HG02610 (cell line): ENCODE data around the gene TFR2.

ENCODE experiments used
- ATAC-seq: cut with Tn5 transposase; IDR thresholded peaks from one replicate; pipeline ENCODE4 v1.9.1; 2021; ENCODE audit warnings: mild to moderate bottlenecking, moderate library complexity; ENCODE audit not compliant: unreplicated experiment

Gene TFR2

DNA sequence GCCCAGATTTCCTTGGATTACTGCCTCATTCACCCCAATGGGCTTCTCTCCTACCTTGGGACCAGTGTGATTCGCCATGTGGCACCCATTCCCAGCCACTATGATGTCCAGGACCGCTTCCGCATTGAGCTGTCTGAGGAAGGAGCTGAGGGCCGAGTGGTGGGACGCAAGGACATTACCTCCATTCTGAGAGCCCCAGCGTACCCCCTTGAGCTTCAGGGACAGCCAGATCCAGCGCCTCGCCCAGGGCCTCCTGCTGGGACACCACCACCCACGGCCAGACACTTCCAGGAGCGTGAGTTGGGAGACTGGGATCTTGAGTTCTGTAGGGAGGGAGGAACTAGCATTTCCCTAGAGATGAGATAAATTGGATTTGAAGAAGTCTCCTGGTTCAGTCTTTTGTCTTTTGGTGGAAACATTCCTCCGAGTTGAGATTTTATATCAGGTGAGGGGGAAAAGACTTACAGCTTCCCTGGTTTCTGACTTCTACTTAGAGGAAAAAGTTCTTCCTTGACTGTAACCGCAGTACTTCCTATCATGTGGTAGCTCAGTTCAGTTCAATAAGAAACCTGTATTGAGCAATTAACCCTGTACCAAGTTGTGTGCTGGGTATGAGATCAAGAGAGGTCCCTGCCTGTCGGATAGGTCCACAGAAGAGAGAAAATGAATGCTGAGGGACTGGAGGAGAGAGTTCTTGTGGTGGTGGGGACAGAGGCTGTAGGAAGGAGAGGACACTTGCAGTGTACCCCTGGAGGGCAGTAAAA lies 27.8 kb downstream of the TFR2 start:
- ATAC-seq: no peak

DNA sequence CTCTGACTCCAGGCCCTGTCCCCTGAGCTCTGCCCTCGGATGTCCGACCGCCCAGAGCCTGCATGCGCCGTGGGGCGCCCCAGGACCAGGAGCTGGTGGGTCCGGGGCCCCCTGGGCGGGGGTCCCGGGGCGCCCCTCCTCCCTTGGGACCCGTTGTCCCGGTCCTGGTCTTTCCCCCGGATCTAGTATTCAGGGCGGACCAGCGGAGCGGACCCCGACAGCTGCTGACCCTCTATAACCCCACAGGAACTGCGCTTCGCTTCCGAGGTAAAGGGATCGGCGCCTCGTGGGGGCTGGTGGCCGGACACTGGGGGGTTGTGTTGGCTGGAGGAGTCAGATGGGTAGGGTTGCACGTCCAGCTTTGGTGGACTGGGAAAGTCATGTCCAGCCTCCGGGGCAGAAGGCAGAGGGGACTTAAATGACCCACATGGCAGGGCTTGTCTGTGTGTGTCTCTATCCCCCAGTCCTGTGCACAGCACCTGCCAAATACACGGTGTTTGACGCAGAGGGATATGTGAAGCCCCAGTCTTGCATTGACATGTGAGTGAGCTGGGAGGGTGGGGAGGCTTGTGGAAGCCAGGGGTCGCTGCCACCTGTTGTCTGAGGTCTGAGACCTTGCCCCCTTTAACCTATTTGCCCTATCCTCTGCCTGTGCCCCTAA lies 28.5 kb downstream of the TFR2 start:
- ATAC-seq: no peak

DNA sequence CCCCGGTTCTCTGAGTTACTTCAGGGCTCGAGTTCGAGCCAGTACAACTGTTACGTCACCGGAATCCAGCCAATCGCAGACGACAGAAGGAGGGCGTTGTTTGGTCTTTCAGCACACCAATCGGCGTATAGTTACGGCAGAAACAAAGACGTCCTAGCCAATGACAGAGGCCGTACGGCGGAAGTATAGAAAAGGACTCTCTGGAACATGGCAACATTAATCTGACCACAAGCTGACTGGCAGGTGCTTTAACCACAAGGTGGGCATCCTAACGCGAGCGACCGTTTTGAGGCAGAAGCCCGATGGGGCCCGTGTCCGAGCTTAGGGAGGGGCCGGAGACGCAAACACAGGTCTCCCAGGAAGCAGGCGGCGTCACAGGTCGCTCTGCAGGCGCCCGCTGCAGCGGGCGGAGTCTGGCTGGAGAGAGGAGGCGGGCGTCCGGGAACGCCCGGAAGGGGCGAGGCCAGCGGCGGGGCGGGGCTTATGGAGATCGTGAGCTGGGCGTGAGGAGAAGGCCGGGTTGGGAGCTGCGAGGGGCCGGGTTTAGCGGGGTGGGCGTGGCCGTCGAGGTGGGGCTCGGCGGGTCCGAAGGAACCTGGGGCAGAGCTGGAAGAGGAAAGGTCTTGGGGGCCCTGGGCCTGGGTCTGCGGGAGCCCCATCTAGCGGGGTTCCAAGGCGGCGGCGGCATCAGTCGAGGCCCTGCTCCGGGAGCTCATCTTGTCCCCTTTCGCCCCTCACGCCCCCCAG lies 29.2 kb downstream of the TFR2 start, which contains the start of gene MOSPD3:
Gene MOSPD3, plus strand, starts transcription at position 558 of the 747 bp plus-strand sequence. CDS start 252 bp downstream, outside the sequence.
- ATAC-seq: peak; percentile 90

DNA sequence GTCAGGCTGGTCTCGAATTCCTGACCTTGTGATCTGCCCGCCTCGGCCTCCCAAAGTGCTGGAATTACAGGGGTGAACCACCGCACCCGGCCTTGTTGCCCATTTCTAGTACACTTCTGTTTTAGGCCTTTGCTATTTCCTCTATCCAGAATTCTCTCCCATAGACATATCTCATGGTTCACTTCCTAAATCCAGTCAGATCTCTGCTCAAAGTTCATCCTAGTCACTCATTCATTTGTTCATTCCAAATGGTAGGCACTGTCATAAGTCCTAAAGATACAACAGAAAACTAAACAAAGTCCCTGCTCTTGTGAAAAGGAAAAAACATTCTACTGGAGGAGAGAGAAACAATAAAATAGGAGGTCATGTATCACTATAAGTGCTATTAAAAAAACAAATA lies 31.4 kb downstream of the TFR2 start:
- no peak for ATAC-seq

DNA sequence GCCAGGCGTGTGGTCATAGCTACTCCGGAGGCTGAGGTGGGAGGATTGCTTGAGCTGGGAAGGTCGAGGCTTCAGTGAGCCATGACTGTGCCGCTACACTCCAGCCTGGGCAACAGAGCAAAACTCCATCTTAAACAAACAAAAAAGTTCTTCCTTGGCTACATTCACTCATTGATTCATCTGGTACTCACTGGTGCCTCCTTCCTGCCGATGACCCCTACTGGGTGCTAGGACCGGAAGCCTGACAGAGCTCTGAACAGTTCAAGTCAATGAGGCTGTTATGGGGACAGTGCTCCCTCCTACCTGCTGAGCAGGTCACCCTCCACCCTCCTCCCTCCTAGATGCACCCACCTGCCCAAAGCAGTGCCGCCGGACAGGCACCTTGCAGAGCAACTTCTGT lies 34.2 kb downstream of the TFR2 start:
- ATAC-seq: no peak

DNA sequence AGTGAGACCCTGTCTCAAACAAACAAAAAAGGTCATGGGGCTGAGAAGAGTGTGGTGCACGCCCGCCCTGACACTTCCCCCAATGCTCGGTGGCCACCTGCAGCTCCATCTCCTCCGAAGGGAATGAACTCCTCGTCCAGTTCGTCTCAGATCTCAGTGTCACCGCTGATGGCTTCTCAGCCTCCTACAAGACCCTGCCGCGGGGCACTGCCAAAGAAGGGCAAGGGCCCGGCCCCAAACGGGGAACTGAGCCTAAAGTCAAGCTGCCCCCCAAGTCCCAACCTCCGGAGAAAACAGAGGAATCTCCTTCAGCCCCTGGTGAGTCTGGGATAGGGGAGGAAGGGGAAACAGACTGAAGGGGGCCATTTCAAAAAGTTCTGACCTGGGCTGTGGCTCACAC lies 35.0 kb downstream of the TFR2 start:
- no peak for ATAC-seq

DNA sequence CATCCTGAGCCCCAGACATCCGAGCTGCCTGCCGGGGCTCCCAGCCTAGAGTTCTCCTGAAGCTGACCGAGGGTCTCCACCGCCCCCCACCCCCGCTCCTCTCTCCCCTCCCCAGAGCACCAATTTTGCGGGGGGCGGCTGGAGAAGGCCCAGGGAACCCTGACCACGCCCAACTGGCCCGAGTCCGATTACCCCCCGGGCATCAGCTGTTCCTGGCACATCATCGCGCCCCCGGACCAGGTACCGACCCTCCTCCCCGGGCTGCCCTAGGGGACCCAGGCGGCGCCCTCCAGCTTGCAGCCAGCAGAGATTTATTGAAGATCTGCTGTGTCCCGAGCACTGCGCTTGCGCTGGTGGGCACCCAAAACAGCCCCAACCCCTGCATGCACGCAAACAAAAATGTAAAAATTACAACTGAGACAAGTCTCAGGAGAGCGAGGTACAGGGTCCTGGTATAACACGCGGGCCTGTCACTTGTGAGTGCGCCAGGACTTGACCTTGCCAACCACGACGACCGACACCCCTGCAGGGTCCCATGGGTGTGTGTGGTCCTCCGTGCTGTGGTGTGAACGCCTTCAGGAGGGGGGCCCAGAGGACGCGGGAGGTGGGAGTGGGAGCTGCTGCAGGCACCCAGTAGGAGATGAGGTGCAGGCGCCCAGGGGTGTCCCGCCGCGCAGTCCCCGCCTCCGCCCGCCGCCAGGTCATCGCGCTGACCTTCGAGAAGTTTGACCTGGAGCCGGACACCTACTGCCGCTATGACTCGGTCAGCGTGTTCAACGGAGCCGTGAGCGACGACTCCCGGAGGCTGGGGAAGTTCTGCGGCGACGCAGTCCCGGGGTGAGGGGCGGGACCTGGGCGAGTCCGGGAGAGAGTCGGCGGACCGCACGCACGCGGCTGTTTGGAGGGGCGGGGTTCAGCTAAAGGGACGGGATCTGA lies 36.1 kb downstream of the TFR2 start:
- no peak for ATAC-seq

DNA sequence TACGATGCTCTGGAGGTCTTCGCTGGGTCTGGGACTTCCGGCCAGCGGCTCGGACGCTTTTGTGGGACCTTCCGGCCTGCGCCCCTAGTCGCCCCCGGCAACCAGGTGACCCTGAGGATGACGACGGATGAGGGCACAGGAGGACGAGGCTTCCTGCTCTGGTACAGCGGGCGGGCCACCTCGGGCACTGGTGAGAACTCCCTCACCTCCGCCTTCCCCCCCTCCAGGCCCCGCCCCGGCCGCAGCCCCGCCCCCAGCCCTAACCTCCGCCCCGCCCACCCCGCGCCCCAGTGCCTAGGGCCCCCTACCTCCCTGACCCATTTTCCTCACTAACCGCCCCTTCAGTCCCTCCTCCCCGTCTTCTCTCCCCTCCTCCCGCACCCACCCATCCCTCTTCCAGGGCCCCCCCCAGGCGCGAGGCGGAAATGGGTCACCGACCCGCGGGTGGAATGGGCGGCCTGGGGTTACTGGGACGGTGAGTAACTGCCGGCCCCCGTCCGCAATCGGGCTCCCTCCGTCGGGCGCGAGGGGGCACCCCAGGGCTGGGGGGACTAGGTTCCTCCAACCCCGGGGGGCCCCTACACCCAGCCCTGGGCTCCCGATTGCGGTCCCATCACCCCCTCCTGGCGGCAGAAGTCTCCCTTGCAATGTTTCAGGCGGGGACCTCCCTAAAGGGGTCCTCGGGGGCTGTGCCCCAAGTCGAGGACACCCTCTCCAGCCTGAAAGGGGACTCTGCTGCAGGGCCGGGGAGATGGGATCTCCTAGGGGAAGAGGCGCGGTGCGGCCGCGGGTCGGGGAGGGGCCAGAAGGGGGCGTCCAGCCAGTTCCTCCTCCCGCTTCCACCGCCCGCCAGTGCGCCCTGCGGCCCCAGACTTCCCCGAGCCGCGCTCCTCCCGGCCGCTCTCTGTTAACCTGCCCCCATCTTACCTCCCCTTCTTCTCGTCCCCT lies 37.0 kb downstream of the TFR2 start:
- ATAC-seq: peak; percentile 58

DNA sequence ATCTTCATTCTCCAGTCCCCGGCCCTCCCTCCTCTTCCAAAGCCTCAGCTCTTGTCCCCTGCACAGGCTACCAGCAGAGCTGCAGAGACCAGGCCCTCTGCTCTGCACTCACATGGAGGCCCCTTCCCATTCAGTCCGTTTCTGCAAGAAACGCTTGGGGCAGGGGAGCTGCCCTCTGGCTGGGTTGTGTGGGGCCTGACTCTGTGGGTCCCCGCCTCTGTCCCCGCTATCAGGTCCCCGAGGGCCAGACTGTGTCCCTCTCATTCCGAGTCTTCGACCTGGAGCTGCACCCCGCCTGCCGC lies 37.7 kb downstream of the TFR2 start:
- peak; percentile 13 for ATAC-seq

DNA sequence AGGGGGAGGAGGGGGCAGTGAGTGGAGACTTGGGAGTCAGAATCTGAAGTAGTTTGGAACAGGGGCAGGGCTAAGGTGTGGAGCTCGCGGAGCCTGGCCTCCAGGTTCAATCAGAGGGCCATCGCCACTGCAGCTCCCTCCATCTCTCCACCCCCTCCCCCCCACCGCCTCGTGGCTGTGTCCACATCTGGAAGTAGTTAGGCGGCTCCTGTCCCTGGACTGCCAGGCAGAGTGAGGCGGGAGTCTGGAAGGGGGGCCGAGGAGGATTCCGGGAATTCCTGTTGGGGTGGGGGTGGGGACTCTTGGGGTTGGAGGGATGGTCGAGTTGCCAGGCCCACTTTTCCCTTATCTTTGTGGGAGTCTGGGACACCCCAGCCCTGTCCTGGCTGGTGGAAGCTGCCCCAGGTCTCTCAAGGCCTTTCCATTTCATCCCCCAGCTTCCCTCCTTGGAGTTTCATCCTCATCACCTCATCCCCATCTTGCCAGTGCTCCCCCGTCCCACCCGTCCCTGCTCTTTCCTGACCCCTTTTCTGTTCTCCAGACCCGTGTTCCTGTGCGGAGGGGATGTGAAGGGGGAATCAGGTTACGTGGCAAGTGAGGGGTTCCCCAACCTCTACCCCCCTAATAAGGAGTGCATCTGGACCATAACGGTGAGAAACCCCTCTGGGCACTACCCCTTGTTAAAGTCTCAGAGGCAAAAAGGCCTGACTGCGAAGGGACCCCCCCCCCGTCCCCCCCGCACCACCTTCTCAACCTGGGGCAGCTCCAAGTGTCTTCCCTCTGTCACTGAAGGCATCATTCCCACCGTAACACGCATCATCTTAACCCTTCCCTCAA lies 38.2 kb downstream of the TFR2 start:
- ATAC-seq: no peak

DNA sequence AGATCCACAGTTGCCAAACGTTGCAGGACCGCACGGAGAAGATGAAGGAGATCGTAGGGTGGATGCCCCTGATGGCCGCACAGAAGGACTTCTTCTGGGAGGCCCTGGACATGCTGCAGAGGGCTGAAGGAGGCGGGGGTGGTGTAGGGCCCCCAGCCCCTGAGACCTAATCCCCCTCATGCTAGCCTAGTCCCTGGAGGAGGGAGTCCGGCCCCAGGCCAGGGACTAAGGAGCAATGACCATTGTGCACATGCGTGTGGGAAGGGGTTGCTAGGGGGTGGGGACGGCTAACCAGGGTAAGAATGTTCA lies 40.7 kb downstream of the TFR2 start:
- no peak for ATAC-seq

DNA sequence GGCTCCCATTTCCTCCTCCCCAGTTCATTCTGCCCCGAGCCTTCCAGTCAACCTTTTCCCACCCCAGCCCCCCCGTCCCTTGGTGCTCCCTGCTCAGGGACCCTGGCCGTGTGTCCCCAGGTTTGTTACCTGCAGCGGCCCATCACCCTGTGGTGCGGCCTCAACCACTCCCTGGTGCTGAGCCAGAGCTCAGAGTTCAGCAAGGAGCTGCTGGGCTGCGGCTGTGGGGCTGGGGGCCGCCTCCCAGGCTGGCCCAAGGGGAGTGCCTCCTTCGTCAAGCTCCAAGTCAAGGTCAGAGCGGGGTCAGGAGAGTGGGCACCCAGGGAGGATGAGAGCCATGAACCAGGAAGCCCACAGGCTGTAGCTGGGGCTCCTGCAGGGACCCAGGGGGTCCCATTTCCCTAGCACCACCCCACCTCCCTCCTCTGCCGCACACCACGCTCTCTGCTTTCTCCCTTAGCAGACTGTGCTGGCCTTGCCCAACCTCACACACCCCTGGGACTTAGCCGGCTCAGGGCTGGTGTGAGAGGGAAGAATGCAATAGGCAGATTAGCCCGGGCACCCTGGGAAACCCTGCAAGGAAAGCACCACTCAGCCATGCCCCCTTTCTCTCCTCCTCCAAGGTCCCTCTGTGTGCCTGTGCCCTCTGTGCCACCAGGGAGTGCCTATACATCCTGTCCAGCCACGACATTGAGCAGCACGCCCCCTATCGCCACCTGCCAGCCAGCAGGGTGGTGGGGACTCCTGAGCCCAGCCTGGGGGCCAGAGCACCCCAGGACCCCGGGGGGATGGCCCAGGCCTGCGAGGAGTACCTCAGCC lies 41.2 kb downstream of the TFR2 start:
- ATAC-seq: no peak

DNA sequence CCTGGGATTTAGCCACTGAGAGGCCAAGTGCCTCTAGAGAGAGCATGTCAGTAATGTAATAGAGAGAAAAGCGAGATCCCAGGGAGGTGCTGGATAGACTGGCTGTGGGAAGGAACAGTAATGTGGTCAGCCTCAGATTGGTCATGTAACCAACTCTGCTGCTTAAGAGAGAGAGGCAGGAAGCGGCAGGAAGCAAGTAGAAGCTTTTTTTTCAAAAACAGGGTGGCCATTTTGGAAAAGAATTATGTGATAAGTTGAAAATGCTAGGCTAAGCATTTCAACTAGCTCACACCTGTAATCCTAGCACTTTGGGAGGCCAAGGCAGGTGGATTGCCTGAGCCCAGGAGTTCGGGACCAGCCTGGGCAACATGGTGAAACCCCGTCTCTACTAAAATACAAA lies 42.9 kb downstream of the TFR2 start:
- ATAC-seq: no peak

DNA sequence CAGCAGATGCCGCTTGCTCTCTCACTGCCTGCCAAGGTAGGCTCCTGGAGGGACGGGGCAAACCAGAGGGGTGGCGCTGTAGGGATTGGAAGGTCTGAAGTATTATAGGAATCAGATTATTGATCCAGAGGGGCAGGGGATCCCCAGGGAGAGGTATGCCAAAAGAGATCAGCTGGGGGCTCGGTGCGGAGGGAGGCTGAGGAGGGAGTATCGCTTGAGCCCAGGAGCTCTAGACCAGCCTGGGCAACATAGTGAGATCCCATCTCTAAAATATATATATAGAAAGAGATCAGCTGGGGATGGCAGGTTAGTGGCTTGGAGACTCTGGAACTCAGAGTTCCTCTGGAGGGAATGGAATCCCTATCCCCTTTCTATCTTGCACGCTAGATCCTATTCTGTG lies 46.2 kb downstream of the TFR2 start:
- ATAC-seq: no peak

DNA sequence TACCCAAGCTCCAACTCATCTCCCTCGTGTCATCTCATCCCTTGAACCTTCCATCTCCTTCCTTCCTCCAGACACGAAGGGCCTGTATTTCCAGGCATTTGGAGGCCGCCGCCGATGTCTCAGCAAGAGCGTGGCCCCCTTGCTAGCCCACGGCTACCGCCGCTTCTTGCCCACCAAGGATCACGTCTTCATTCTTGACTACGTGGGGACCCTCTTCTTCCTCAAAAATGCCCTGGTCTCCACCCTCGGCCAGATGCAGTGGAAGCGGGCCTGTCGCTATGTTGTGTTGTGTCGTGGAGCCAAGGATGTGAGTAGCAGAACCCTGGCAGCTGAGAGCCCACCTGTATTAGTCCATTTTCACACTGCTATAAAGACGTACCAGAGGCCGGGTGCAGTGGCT lies 49.8 kb downstream of the TFR2 start:
- ATAC-seq: no peak

DNA sequence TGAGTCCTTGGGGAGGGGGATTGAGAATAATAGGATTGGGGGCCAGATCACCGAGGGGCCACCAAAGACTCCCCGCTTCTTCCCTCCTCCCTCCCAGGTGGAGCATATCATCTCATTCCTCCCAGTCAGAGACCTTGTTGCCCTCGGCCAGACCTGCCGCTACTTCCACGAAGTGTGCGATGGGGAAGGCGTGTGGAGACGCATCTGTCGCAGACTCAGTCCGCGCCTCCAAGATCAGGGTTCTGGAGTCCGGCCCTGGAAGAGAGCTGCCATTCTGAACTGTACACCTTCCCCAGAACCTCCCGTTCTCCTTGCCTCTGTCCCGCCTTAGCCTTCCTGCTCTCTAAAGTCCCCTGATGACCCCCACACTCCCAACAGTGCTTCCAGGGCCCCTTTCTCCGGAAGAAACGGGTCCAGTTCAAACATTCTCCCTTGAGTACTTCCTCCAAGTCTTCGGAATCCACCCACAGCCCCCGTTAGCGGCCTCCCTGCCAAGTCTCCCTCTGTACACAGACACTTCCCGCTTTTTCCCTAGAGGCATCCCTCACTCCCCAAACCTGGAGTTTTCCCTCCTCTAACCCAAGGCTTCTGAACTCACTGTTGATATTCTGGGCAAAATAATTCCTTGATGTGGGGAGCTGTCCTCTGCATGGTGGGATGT lies 51.1 kb downstream of the TFR2 start:
- ATAC-seq: no peak

DNA sequence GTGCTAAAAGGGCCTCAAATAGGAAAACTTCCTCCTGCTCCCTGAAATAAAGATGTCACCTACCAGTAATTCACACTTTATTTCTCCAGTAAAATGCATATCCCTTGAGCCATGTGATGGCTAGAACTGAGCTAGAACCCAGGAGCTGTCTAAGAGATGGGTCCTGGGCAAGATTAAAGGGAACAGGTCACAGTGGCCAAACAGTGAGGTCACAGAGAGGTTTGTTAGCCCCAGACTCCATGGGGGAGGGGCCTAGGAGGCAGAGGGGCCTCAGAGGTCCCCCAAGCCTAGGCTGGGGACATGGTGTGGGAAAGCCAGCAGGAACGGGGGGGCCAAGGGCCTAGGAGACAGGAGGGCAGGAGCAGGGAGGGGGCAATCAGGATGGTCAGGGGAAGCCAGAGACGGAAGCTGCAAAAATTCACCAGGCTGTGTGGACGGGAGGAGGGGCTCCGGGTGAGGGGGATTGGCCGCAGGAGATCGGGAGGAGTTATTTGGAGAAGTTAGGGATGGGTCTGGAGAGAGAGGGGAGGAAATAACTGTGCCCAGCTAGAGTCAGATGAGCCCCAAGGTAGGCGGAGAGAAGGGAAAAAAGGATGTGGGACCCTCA lies 51.9 kb downstream of the TFR2 start:
- no peak for ATAC-seq
